Transverse colon (tissue), 4 donors: ENCODE results near the gene CDKN2AIP. TPM values are rescaled to one million over a fixed set of nuclear protein-coding genes. Genes with fewer than 3 reads are reported as not detected.

ENCODE experiments used
- DNase-seq: peaks from one replicate; pipeline ENCODE4 v3.0.0-alpha.2; 2019
- H3K27ac ChIP-seq, 4 donors: fragments of 200-600 bp; sonication (generic); 2 replicates each; pipeline ENCODE4 v1.5.1; 2016 to 2018; ENCODE audit warnings: inconsistent platforms in 4 of 4
- H3K27me3 ChIP-seq: fragments of 200-600 bp; sonication (generic); 2 replicates; pipeline ENCODE4 v1.5.1; 2017; ENCODE audit warnings: inconsistent platforms
- H3K36me3 ChIP-seq, 4 donors: fragments of 200-600 bp; sonication (generic); 2 replicates each; pipeline ENCODE4 v1.5.1; 2017 to 2019; ENCODE audit warnings: inconsistent platforms in 4 of 4
- H3K4me1 ChIP-seq, 4 donors: fragments of 200-600 bp; sonication (generic); 2 replicates each; pipeline ENCODE4 v1.5.1; 2017 to 2020; ENCODE audit warnings: inconsistent platforms in 4 of 4
- H3K4me3 ChIP-seq, 4 donors: fragments of 200-600 bp; sonication (generic); 1 replicate in 1 of 4; 2 replicates in 3 of 4; pipeline versions ENCODE4 v1.5.1 to v1.6.1; 2017 to 2019; ENCODE audit warnings: inconsistent platforms in 4 of 4
- H3K9me3 ChIP-seq, 2 donors: fragments of 200-600 bp; sonication (generic); 2 replicates each; pipeline ENCODE4 v1.5.1; 2017 to 2019; ENCODE audit warnings: inconsistent platforms in 2 of 2
- CTCF ChIP-seq, 5 experiments: fragments of 200-600 bp in 3 of 5; fragments of 450-650 bp in 2 of 5; sonication (generic) in 3 of 5; IDR thresholded peaks; 1 replicate in 2 of 5; 2 replicates in 3 of 5; pipeline ENCODE4 v1.5.1; 2016 to 2017; ENCODE audit warnings: antibody characterized with exemption in 5 of 5, inconsistent platforms in 3 of 5, mild to moderate bottlenecking in 2 of 5, moderate library complexity in 1 of 5
- EP300 ChIP-seq: sonication (generic); formaldehyde crosslinking; IDR thresholded peaks from one replicate; pipeline ENCODE4 v1.6.1; 2017; ENCODE audit warnings: antibody characterized with exemption, low read depth
- POLR2A ChIP-seq: fragments of 450-650 bp; IDR thresholded peaks from one replicate; pipeline ENCODE4 v1.6.1; 2016; ENCODE audit warnings: antibody characterized with exemption, mild to moderate bottlenecking, moderate library complexity
- POLR2AphosphoS5 ChIP-seq, 3 donors: sonication (generic); formaldehyde crosslinking; IDR thresholded peaks; one replicate each; pipeline ENCODE4 v1.6.1; 2016; ENCODE audit warnings: antibody characterized with exemption in 3 of 3
- WGBS, 2 donors: methylation state at CpG; one replicate each; pipeline ENCODE4 v1.1.5; 2018; ENCODE audit warnings: low coverage in 1 of 2; 5-methylcytosine and 5-hydroxymethylcytosine counted together
- in situ Hi-C, 4 donors: fragments of 200-750 bp; cut with MboI; loops; one replicate each; pipeline versions ENCODE4 v1.15.0 to v1.15.1; 2017; ENCODE audit warnings: low sequenced_read_pairs in 3 of 4, low pct_ligation_motif_present in 1 of 4, low pct_unique_long_range_greater_than_20kb in 1 of 4
- intact Hi-C: fragments of 100-400 bp; cut with DNase I; formaldehyde crosslinking; loops from one replicate; pipeline ENCODE4 v1.15.1; 2023; ENCODE audit warnings: low total_unique reads
- total RNA-seq, 4 donors: library from RNA; depleted of rRNA; stranded (reverse); fragments of >200 nt; gene quantifications; one replicate each; pipeline ENCODE4 v1.1.0, GENCODE V29; 2016

CDKN2AIP gene
- total RNA-seq, 4 donors from 2014 or later = 13.9 to 26.2 (median 24.7) TPM

GRCh38 chr4:183397741-183398297 lies 46.6 kb upstream of the CDKN2AIP start:
- peak overlapping the region in 2 of 4 donors; percentile 29 to 71 for H3K27ac ChIP-seq

GRCh38 chr4:183398298-183399125 lies 45.9 kb upstream of the CDKN2AIP start:
- Histone ChIP-seq H3K4me1 (peaks cover 6 to 9% (median 8%) of the 10 kb centered on the region in 4 donors), H3K36me3 (no peaks in the 10 kb centered on the region), H3K4me3 (peak overlapping the region; percentile 36 to 65 (median 57)), H3K27me3 (no peaks in the 10 kb centered on the region), H3K9me3 (no peaks in the 10 kb centered on the region), H3K27ac (peak overlapping the region; percentile 29 to 71 (median 37))
- peak; percentile 74 for DNase-seq
- no peak for TF ChIP-seq POLR2AphosphoS5 (IDR thresholded peaks at IDR 0.05)
- TF ChIP-seq EP300 = no peak
- TF ChIP-seq CTCF (IDR thresholded peaks at IDR 0.05) = peak; percentile 40 to 59 (median 54)
- TF ChIP-seq POLR2A = peak; percentile 15
- intact Hi-C loops = no loop called here
- WGBS, 2 donors = 1 to 5% methylated on average over 10 to 40 of the region's 61 CpGs
- in situ Hi-C loops = no loop called here

More at GRCh38 chr4:183397741-183398297, 46.6 kb upstream of the CDKN2AIP start:
- no peak for DNase-seq
- Histone ChIP-seq H3K9me3 (no peaks in the 10 kb centered on the region), H3K36me3 (no peaks in the 10 kb centered on the region), H3K4me1 (peaks cover 6 to 9% (median 8%) of the 10 kb centered on the region in 4 donors), H3K27me3 (no peaks in the 10 kb centered on the region), H3K4me3 (peak overlapping the region in 3 of 4 donors; percentile 36 to 61 (median 53))
- intact Hi-C loops (no loop called here), in situ Hi-C loops (no loop called here)
- 60 to 82% methylated on average over 1 to 14 of the region's 14 CpGs for WGBS, 2 donors
- TF ChIP-seq EP300 (no peak), POLR2A (no peak), POLR2AphosphoS5 (IDR thresholded peaks at IDR 0.05) (no peak), CTCF (IDR thresholded peaks at IDR 0.05) (no peak)

GRCh38 chr4:183399126-183399522 lies 45.3 kb upstream of the CDKN2AIP start:
- H3K4me3 ChIP-seq = peak overlapping the region in 2 of 4 donors; percentile 36 to 61
- intact Hi-C loops = no loop called here
- in situ Hi-C loops = no loop called here

More at GRCh38 chr4:183399126-183399522, 45.3 kb upstream of the CDKN2AIP start:
- H3K36me3 ChIP-seq = no peaks in the 10 kb centered on the region
- no peak for DNase-seq
- H3K4me1 ChIP-seq = peaks cover 6 to 9% (median 8%) of the 10 kb centered on the region in 4 donors
- WGBS, 2 donors = 78 to 86% methylated on average over 8 to 15 of the region's 15 CpGs
- H3K9me3 ChIP-seq = no peaks in the 10 kb centered on the region
- H3K27ac ChIP-seq = no peak overlapping the region
- TF ChIP-seq EP300 (no peak), CTCF (IDR thresholded peaks at IDR 0.05) (no peak), POLR2A (no peak), POLR2AphosphoS5 (IDR thresholded peaks at IDR 0.05) (no peak)
- no peaks in the 10 kb centered on the region for H3K27me3 ChIP-seq
